ENCODE measurements around the gene PECR.

Gene PECR

DNA sequence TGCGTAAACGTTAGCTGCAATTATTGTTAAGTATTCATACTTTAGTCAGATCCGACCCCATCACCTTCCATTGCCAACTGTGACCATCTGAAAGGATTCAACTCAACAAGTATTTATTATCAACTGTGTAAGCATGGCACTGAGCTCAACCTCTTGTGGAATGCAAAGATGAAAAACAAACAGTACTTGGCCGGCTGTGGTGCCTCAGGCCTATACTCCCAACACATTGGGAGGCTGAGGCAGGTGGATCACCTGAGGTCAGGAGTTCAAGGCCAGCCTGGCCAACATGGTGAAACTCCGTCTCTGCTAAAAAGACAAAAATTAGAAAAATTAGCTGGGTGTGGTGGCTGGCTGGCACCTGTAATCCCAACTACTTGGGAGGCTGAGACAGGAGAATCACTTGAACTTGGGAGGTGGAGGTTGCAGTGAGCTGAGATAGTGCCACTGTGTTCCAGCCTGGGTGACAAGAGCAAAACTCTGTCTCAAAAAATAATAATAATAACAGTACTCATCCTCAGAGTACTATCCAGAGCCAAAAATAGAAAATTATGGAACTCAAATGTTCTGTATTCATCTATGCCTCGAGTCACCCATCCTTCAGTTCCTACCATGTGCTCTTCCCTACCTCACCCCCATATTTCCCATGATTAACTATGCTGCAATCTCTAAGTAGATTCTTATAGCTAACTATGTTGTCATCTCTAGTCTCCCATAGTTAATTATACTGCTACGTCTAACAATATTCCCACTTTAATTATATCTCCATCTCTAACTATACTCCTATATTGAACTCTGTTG, 59.6 kb downstream of the PECR start:
- TF ChIP-seq, protein P1, sequence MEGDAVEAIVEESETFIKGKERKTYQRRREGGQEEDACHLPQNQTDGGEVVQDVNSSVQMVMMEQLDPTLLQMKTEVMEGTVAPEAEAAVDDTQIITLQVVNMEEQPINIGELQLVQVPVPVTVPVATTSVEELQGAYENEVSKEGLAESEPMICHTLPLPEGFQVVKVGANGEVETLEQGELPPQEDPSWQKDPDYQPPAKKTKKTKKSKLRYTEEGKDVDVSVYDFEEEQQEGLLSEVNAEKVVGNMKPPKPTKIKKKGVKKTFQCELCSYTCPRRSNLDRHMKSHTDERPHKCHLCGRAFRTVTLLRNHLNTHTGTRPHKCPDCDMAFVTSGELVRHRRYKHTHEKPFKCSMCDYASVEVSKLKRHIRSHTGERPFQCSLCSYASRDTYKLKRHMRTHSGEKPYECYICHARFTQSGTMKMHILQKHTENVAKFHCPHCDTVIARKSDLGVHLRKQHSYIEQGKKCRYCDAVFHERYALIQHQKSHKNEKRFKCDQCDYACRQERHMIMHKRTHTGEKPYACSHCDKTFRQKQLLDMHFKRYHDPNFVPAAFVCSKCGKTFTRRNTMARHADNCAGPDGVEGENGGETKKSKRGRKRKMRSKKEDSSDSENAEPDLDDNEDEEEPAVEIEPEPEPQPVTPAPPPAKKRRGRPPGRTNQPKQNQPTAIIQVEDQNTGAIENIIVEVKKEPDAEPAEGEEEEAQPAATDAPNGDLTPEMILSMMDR (IDR thresholded peaks at IDR 0.05; ENCODE audit: insufficient read depth, low read depth, low read length, missing control alignments), result no peak
- DNase-seq (ENCODE audit: low read depth), result no peak
- H3K4me3 ChIP-seq (ENCODE audit: low read length), result no peak overlapping the region

DNA sequence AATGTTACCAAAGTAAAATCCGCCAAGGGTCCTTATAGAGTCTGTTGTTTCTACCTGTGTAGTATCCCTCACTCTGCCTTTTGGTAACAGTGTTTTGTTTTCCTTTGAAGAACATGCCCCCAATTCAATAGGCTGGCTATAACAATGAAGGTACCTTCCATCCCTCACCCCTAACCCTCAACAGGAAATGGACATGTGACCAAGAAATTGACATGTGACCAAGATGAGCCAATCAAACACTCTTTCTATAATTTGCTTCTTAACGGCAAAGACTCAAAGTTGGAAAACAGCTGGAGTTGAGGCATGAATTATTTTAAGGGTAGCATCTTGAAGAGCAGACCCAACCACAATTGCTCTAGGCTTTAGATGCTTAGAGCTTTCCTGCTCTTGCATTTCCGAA, 62.9 kb downstream of the PECR start:
- no peak for DNase-seq (ENCODE audit: low read depth)
- H3K4me3 ChIP-seq (ENCODE audit: low read length), result no peak overlapping the region
- TF ChIP-seq, protein P1 (IDR thresholded peaks at IDR 0.05; ENCODE audit: insufficient read depth, low read depth, low read length, missing control alignments), result no peak

DNA sequence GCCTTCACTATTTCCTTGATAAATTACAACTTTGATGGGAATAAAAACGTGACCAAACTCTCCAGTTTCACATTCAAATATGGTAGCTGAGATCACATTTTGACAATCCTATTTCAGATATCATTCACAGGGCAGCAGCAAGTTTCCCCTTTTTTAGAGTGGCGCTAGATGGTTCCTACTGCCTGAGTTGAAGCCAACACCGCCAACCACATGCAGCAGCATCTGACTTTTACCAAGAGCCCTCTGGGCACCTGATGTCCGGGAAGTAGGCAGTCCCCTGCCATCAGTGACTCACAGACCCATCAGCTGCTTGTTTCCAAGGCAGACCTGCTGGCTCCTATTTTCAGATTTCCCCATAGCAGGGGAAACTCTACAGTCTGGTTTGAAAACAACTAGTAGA, 64.2 kb downstream of the PECR start:
- no peak overlapping the region for H3K4me3 ChIP-seq (ENCODE audit: low read length)
- peak; percentile 88 for DNase-seq (ENCODE audit: low read depth)
- TF ChIP-seq, protein P1 (IDR thresholded peaks at IDR 0.05; ENCODE audit: insufficient read depth, low read depth, low read length, missing control alignments), result no peak

DNA sequence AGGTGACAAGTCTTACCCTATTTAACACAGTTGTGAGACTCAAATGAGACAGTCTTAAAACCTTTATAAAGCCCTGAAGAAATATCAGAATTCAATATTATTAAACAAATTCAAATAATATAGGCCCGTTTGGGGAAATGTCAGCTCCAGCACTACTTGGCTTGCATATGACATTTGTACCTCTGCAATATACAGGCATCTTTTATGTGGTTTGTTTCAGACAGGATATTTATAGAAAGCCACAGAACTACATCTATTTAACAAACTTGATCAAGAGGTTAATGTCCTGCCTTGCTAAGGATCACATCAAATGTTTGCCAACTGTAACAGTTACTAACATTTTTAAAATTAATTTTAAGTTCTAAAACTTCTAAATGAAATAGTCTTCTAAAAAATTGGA, 65.0 kb downstream of the PECR start:
- DNase-seq (ENCODE audit: low read depth), result no peak
- TF ChIP-seq, protein P1 (IDR thresholded peaks at IDR 0.05; ENCODE audit: insufficient read depth, low read depth, low read length, missing control alignments), result no peak
- no peak overlapping the region for H3K4me3 ChIP-seq (ENCODE audit: low read length)

DNA sequence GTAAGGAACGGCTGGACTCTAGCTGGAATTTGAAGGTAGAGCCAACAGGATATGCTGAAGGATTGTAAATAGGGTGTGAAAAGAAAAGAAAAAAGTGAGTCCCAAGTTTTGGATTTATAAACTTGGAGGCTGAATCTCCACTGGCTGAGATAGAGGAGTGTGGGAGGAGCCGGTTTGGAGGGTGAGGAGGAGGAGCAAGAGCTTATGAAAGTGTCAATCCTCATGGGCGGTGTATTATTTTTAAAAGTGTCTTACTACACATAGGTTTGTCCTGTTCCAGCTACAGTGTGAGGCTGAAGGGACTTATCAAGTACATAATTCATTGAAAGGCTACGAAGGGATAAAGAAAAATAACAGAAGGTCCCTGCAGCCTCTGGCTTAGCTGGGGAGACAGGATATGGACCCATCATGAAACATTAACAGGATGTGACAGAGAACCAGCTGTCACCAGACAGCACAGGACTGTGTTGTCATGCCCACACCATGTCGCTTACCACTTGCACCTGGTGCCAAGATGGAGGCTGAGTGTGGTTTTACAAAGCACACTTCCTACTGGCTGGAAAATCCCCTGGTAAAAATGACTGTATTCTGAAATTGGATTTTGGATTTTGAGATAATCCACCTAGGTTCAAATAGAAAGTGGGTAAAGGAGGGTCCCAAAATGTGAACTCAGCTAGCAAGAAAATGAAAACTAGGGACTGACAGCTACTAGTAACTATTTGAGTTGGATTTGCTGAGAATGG, 65.7 kb downstream of the PECR start:
- DNase-seq (ENCODE audit: low read depth), result no peak
- TF ChIP-seq, protein P1 (IDR thresholded peaks at IDR 0.05; ENCODE audit: insufficient read depth, low read depth, low read length, missing control alignments), result no peak

DNA sequence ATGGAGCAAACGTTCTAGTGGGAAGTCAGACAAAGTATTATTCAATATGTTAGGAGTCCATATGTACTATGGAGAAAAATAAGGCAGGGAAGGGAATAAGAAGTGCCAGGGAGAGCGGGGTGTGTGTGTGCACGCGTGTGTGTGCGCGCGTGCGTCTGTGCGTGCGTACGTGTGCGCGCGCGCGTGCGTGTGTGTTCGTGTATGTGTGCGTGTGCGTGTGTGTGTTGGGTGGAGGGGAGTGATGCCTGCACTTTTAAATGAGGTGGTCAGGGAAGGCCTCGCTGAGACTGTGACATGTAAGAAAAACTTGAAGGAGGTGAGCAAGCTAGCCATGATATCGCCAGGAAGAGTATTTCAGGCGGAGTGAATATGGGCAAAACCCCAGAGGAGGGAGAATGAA, 66.6 kb downstream of the PECR start:
- H3K4me3 ChIP-seq (ENCODE audit: low read length), result no peak overlapping the region
- TF ChIP-seq, protein P1 (IDR thresholded peaks at IDR 0.05; ENCODE audit: insufficient read depth, low read depth, low read length, missing control alignments), result no peak
- DNase-seq (ENCODE audit: low read depth), result no peak

More for the DNA sequence above, 65.7 kb downstream of the PECR start:
- H3K4me3 ChIP-seq (ENCODE audit: low read length), result no peak overlapping the region

All from epithelial cell of esophagus (primary cell).